ENCODE data around the gene COPS7A. TPM values are rescaled to one million over a fixed set of nuclear protein-coding genes. Genes with fewer than 3 reads are reported as not detected.
A peak's percentile ranks its signal among the peaks of the same experiment; 100 is the strongest.

The COPS7A gene, protein sequence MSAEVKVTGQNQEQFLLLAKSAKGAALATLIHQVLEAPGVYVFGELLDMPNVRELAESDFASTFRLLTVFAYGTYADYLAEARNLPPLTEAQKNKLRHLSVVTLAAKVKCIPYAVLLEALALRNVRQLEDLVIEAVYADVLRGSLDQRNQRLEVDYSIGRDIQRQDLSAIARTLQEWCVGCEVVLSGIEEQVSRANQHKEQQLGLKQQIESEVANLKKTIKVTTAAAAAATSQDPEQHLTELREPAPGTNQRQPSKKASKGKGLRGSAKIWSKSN
- total RNA-seq: 10 to 100 TPM; 49.6 to 60.6 TPM

- Mint-ChIP-seq H3K27me3 (no peaks in the 10 kb centered on the region), H3K4me3 (peak within 1 kb of the TSS; percentile 95), H3K27ac (peak within 1 kb of the TSS; percentile 86 to 92), H3K36me3 (peaks cover 10% of the 10 kb centered on the region), H3K4me1 (ENCODE audit: low read depth in 2 of 2) (peaks cover 22 to 24% of the 10 kb centered on the region in 2 donors), H3K9me3 (no peaks in the 10 kb centered on the region)
- ATAC-seq (peak; percentile 98), DNase-seq (ENCODE audit: low spot score) (peak; percentile 99)
Measured at GRCh38 chr12:6723607-6724408, at the start of gene COPS7A. Gene COPS7A, plus strand, starts transcription at chr12:6724046. Its CDS starts 611 bp downstream, at chr12:6724657.

DNA sequence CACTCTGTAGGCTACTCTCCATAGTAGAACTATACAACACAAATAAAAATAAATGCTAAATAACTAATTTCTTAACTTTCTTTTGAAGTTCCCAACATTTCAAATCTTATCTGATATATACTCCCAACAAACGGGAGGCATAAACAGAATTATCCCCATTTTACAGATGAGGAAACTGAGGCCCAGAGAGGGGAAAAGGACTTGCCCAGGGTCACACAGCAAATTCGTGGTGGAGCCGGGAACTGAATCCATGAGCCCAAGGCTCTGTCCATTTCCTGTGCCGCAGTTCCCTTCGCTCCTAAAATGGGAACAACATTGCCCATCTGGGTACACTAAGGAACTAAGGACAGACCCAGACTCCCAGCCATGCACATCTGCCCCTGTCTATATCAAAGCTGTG, 46.9 kb upstream of the COPS7A start:
- H3K36me3 Mint-ChIP-seq: peaks cover 33% of the 10 kb centered on the region
- H3K4me1 Mint-ChIP-seq (ENCODE audit: low read depth in 2 of 2): peaks cover 0 to 11% of the 10 kb centered on the region in 2 donors
- ATAC-seq (no peak), DNase-seq (ENCODE audit: low spot score) (no peak)
- H3K9me3 Mint-ChIP-seq: no peaks in the 10 kb centered on the region
- no peaks in the 10 kb centered on the region for H3K27me3 Mint-ChIP-seq
- H3K4me3 Mint-ChIP-seq: no peak overlapping the region
- no peak overlapping the region for H3K27ac Mint-ChIP-seq

GRCh38 chr12:6684609-6685008, 39.2 kb upstream of the COPS7A start:
- Mint-ChIP-seq H3K4me1 (ENCODE audit: low read depth in 2 of 2) (peaks cover 45 to 49% of the 10 kb centered on the region in 2 donors), H3K27ac (peak overlapping the region; percentile 76 to 81), H3K9me3 (no peaks in the 10 kb centered on the region), H3K4me3 (peak overlapping the region; percentile 54), H3K36me3 (peaks cover 17% of the 10 kb centered on the region), H3K27me3 (no peaks in the 10 kb centered on the region)
- DNase-seq (ENCODE audit: low spot score): no peak
- ATAC-seq: no peak

- H3K27ac Mint-ChIP-seq: peak overlapping the region; percentile 81 to 90
- no peaks in the 10 kb centered on the region for H3K9me3 Mint-ChIP-seq
- no peak for DNase-seq (ENCODE audit: low spot score)
- peak overlapping the region; percentile 90 for H3K4me3 Mint-ChIP-seq
- H3K4me1 Mint-ChIP-seq (ENCODE audit: low read depth in 2 of 2): peaks cover 50 to 57% of the 10 kb centered on the region in 2 donors
- H3K27me3 Mint-ChIP-seq: no peaks in the 10 kb centered on the region
- ATAC-seq: no peak
- peaks cover 17% of the 10 kb centered on the region for H3K36me3 Mint-ChIP-seq
Measured at GRCh38 chr12:6685814-6686213, 38.0 kb upstream of the COPS7A start.

- DNase-seq (ENCODE audit: low spot score) (no peak), ATAC-seq (peak; percentile 0 to 15)
- H3K27me3 Mint-ChIP-seq: no peaks in the 10 kb centered on the region
- no peaks in the 10 kb centered on the region for H3K9me3 Mint-ChIP-seq
- peak overlapping the region; percentile 90 for H3K4me3 Mint-ChIP-seq
- H3K36me3 Mint-ChIP-seq: peaks cover 17% of the 10 kb centered on the region
- peaks cover 51 to 53% of the 10 kb centered on the region in 2 donors for H3K4me1 Mint-ChIP-seq (ENCODE audit: low read depth in 2 of 2)
- H3K27ac Mint-ChIP-seq: peak overlapping the region; percentile 81 to 90
Measured at GRCh38 chr12:6688543-6688998, 35.3 kb upstream of the COPS7A start.

- Mint-ChIP-seq H3K4me3 (peak within 1 kb of the TSS; percentile 90), H3K4me1 (ENCODE audit: low read depth in 2 of 2) (peaks cover 51 to 53% of the 10 kb centered on the region in 2 donors)
- DNase-seq (ENCODE audit: low spot score): peak; percentile 98
Measured at GRCh38 chr12:6688999-6689882, 34.6 kb upstream of the COPS7A start, which contains the start of gene ZNF384. Gene ZNF384, minus strand, starts transcription at chr12:6689375. Its CDS starts 9,855 bp downstream, at chr12:6679520.

GRCh38 chr12:6691473-6691872, 32.4 kb upstream of the COPS7A start:
- H3K27me3 Mint-ChIP-seq: peaks cover 0 to 3% of the 10 kb centered on the region in 2 donors
- H3K4me3 Mint-ChIP-seq: no peak overlapping the region
- DNase-seq (ENCODE audit: low spot score) (no peak), ATAC-seq (no peak)
- peaks cover 14% of the 10 kb centered on the region for H3K36me3 Mint-ChIP-seq
- H3K4me1 Mint-ChIP-seq (ENCODE audit: low read depth in 2 of 2): peaks cover 34 to 38% of the 10 kb centered on the region in 2 donors
- H3K9me3 Mint-ChIP-seq: no peaks in the 10 kb centered on the region
- peak overlapping the region in 1 of 2 donors; percentile 23 for H3K27ac Mint-ChIP-seq

More at GRCh38 chr12:6688999-6689882, 34.6 kb upstream of the COPS7A start, which contains the start of gene ZNF384:
- Mint-ChIP-seq H3K27me3 (no peaks in the 10 kb centered on the region), H3K36me3 (peaks cover 17% of the 10 kb centered on the region), H3K9me3 (no peaks in the 10 kb centered on the region), H3K27ac (peak within 1 kb of the TSS; percentile 81 to 90)
- ATAC-seq: peak; percentile 89 to 93

- Mint-ChIP-seq H3K9me3 (no peaks in the 10 kb centered on the region), H3K27ac (peak overlapping the region in 1 of 2 donors; percentile 4), H3K36me3 (peaks cover 3% of the 10 kb centered on the region), H3K27me3 (peaks cover 8 to 11% of the 10 kb centered on the region in 2 donors), H3K4me3 (no peak overlapping the region), H3K4me1 (ENCODE audit: low read depth in 2 of 2) (peaks cover 20 to 24% of the 10 kb centered on the region in 2 donors)
- ATAC-seq: no peak
- no peak for DNase-seq (ENCODE audit: low spot score)
Measured at GRCh38 chr12:6692888-6693287, 31.0 kb upstream of the COPS7A start.

DNA sequence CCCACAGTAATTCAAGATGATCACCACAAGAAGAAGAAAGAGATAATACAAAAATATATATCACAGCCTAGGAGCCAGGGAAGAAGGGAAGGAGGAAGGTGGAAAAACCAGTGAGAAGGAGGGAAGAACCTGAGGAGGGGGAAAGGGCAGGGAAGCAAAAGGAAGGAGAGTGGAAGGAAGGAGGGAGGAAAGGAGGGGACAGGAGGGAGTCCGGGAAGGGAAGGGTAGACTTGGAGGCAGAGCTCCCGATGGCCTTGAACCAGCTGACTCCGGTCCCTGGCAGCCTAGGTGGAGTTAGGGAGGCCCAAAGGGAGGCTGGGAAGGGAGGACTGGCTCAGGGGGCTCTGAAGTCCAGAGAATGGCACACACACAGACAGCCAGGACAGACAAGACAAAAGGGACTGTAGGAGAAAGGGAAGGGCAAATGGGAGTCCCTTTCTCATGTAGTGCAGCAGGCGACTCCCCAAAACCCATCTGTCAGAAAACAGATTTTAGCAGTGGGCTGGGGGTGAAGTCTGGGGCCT, 30.0 kb upstream of the COPS7A start:
- Mint-ChIP-seq H3K9me3 (no peaks in the 10 kb centered on the region), H3K27ac (peak overlapping the region in 1 of 2 donors; percentile 4), H3K4me1 (ENCODE audit: low read depth in 2 of 2) (peaks cover 12 to 16% of the 10 kb centered on the region in 2 donors)

DNA sequence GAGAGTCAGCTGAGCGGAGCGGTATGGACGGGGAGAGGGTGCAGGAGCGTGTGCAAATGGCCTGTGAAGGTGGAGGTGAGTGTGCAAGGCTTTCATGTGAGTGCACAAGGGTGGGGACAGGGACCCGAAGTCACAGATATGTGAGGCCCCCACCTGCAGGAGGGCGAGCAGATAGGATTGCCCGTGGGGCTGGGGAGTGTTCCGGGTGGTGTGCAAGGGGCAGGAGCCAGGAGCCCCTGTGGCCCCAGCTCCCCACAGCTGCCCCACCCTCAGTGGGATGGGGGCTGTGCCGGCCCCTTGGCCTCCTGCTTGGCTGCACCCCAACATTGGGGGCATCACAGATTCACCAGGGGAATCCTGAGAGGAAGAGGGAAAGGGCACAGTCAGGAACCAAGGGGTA, 29.1 kb upstream of the COPS7A start:
- ATAC-seq (no peak), DNase-seq (ENCODE audit: low spot score) (no peak)
- H3K27ac Mint-ChIP-seq: no peak overlapping the region
- peaks cover 24 to 26% of the 10 kb centered on the region in 2 donors for H3K27me3 Mint-ChIP-seq
- H3K4me1 Mint-ChIP-seq (ENCODE audit: low read depth in 2 of 2): peaks cover 18 to 20% of the 10 kb centered on the region in 2 donors
- H3K9me3 Mint-ChIP-seq: no peaks in the 10 kb centered on the region
- H3K36me3 Mint-ChIP-seq: no peaks in the 10 kb centered on the region
- no peak overlapping the region for H3K4me3 Mint-ChIP-seq

More for the DNA sequence above, 30.0 kb upstream of the COPS7A start:
- no peak overlapping the region for H3K4me3 Mint-ChIP-seq
- H3K36me3 Mint-ChIP-seq: no peaks in the 10 kb centered on the region
- DNase-seq (ENCODE audit: low spot score) (no peak), ATAC-seq (no peak)
- H3K27me3 Mint-ChIP-seq: peaks cover 16 to 19% of the 10 kb centered on the region in 2 donors

- ATAC-seq (no peak), DNase-seq (ENCODE audit: low spot score) (no peak)
- Mint-ChIP-seq H3K9me3 (no peaks in the 10 kb centered on the region), H3K4me3 (no peak overlapping the region), H3K27ac (no peak overlapping the region), H3K36me3 (no peaks in the 10 kb centered on the region), H3K4me1 (ENCODE audit: low read depth in 2 of 2) (peaks cover 12 to 16% of the 10 kb centered on the region in 2 donors), H3K27me3 (peaks cover 27% of the 10 kb centered on the region in 2 donors)
Measured at GRCh38 chr12:6695313-6696045, 28.4 kb upstream of the COPS7A start.

Measured in natural killer cell treated with Interleukin-12 subunit alpha and Interleukin-12 subunit beta and Interleukin-15 and Interleukin-18, amount 100 ng/mL, for 72 hours (primary cell).